IMR-90 (cell line): ENCODE measurements around the gene C2CD4D. TPM values are rescaled to one million over a fixed set of nuclear protein-coding genes. Genes with fewer than 3 reads are reported as not detected.

Source experiments
- ATAC-seq: fragments of 200-7000 bp; cut with Tn5 transposase; 2 replicates; pipeline ENCODE4 v1.9.1; 2020; ENCODE audit warnings: low read depth, mild to moderate bottlenecking, moderate library complexity
- BruUV-seq: library from RNA; stranded (reverse); fragments of 400-500 nt; replicated peaks from 2 replicates; lab custom pipeline; 2021; lab: Mats Ljungman, UMichigan
- CTCF ChIA-PET: fragments of 300-600 bp; formaldehyde crosslinking; extraction: SDS; loops from one replicate; lab custom pipeline; 2021; ENCODE audit warnings: antibody characterized with exemption; lab: Yijun Ruan, JAX
- POLR2A ChIA-PET: fragments of 300-600 bp; sonication (Branson Sonifier 250); formaldehyde crosslinking; loops from one replicate; lab custom pipeline; 2022; ENCODE audit warnings: antibody characterized with exemption; ENCODE audit not compliant: unreplicated experiment; lab: Charles Lee
- DNase-seq: peaks from one replicate; pipeline ENCODE4 v3.0.0; 2013
- H2AFZ ChIP-seq: replicated peaks from 2 replicates; pipeline ENCODE3; 2013; ENCODE audit warnings: low read length, mild to moderate bottlenecking; ENCODE audit not compliant: poor library complexity
- H2AK5ac ChIP-seq: 2 replicates; pipeline ENCODE4 v1.6.1; 2013; ENCODE audit warnings: low read depth, low read length, inconsistent platforms
- H2AK9ac ChIP-seq: replicated peaks from 2 replicates; pipeline ENCODE3; 2013; ENCODE audit warnings: mild to moderate bottlenecking, low read depth, low read length, moderate library complexity; ENCODE audit not compliant: poor library complexity
- H2BK120ac ChIP-seq: 2 replicates; pipeline ENCODE4 v1.6.1; 2013; ENCODE audit warnings: low read depth, low read length, inconsistent platforms
- H2BK15ac ChIP-seq: 3 replicates; pipeline ENCODE4 v1.6.1; 2013; ENCODE audit warnings: low read depth, low read length, inconsistent platforms
- H2BK20ac ChIP-seq: 2 replicates; pipeline ENCODE4 v1.6.1; 2013; ENCODE audit warnings: low read depth, mild to moderate bottlenecking, inconsistent platforms, low read length, moderate library complexity
- H2BK5ac ChIP-seq: 2 replicates; pipeline ENCODE4 v1.6.1; 2013; ENCODE audit warnings: mild to moderate bottlenecking, low read depth, low read length, inconsistent platforms; ENCODE audit not compliant: poor library complexity, severe bottlenecking
- H3K14ac ChIP-seq: replicated peaks from 2 replicates; pipeline ENCODE4 v1.6.1; 2013; ENCODE audit warnings: low read depth, low read length, inconsistent platforms
- H3K18ac ChIP-seq: 2 replicates; pipeline ENCODE4 v1.6.1; 2013; ENCODE audit warnings: low read depth, low read length, control low read depth
- H3K23ac ChIP-seq: 2 replicates; pipeline ENCODE4 v1.6.1; 2013; ENCODE audit warnings: low read depth, low read length, inconsistent platforms
- H3K27ac ChIP-seq: 2 replicates; pipeline ENCODE4 v1.5.1; 2013; ENCODE audit warnings: mild to moderate bottlenecking, control low read depth, low read length; ENCODE audit not compliant: insufficient read depth
- H3K27me3 ChIP-seq: 2 replicates; pipeline ENCODE4 v1.6.1; 2013; ENCODE audit warnings: low read length; ENCODE audit not compliant: control insufficient read depth, insufficient read depth
- H3K36me3 ChIP-seq: 2 replicates; pipeline ENCODE4 v1.6.1; 2013; ENCODE audit warnings: low read length, mixed read lengths; ENCODE audit not compliant: control insufficient read depth, insufficient read depth
- H3K4ac ChIP-seq: 2 replicates; pipeline ENCODE4 v1.6.1; 2013; ENCODE audit warnings: low read depth, low read length, inconsistent platforms
- H3K4me1 ChIP-seq: 2 replicates; pipeline ENCODE4 v1.6.1; 2013; ENCODE audit warnings: low read length, mixed read lengths; ENCODE audit not compliant: control insufficient read depth, insufficient read depth
- H3K4me2 ChIP-seq: 2 replicates; pipeline ENCODE4 v1.6.1; 2013; ENCODE audit warnings: low read depth, mild to moderate bottlenecking, control low read depth, low read length, moderate library complexity
- H3K4me3 ChIP-seq: 2 replicates; pipeline ENCODE4 v1.5.1; 2013; ENCODE audit warnings: low read depth, mild to moderate bottlenecking, control low read depth, low read length, moderate library complexity; ENCODE audit not compliant: insufficient read depth
- H3K56ac ChIP-seq: 2 replicates; pipeline ENCODE4 v1.6.1; 2013; ENCODE audit warnings: low read length, inconsistent platforms; ENCODE audit not compliant: insufficient read depth; ENCODE audit errors: extremely low read depth
- H3K79me1 ChIP-seq, 2 experiments: 2 replicates each; pipeline ENCODE4 v1.6.1; 2013; ENCODE audit warnings: low read length in 2 of 2, inconsistent platforms in 1 of 2, low read depth in 1 of 2
- H3K9ac ChIP-seq: 2 replicates; pipeline ENCODE4 v1.6.1; 2013; ENCODE audit warnings: low read depth, low read length, control low read depth
- H3K9me1 ChIP-seq: 2 replicates; pipeline ENCODE4 v1.6.1; 2013; ENCODE audit warnings: low read length, inconsistent platforms; ENCODE audit not compliant: insufficient read depth
- H3K9me3 ChIP-seq: 2 replicates; pipeline ENCODE4 v1.6.1; 2013; ENCODE audit warnings: low read length; ENCODE audit not compliant: control insufficient read depth, insufficient read depth
- H4K20me1 ChIP-seq: 2 replicates; pipeline ENCODE4 v1.6.1; 2013; ENCODE audit warnings: low read length, inconsistent platforms; ENCODE audit not compliant: insufficient read depth
- H4K5ac ChIP-seq: 2 replicates; pipeline ENCODE4 v1.6.1; 2013; ENCODE audit warnings: mild to moderate bottlenecking, low read depth, low read length, control low read depth
- H4K8ac ChIP-seq, 2 experiments: 2 replicates each; pipeline ENCODE4 v1.6.1; 2013; ENCODE audit warnings: low read depth in 2 of 2, low read length in 2 of 2, control low read depth in 1 of 2, inconsistent platforms in 1 of 2
- H4K91ac ChIP-seq: 2 replicates; pipeline ENCODE4 v1.6.1; 2013; ENCODE audit warnings: low read depth, low read length, inconsistent platforms; ENCODE audit not compliant: insufficient read depth
- BHLHE40 ChIP-seq: fragments of 150-350 bp; IDR thresholded peaks from 2 replicates; pipeline ENCODE4 v1.6.1; 2016; ENCODE audit warnings: mild to moderate bottlenecking, low read depth, low read length
- MAFK ChIP-seq: IDR thresholded peaks from 2 replicates; pipeline ENCODE4 v1.6.1; 2012; ENCODE audit warnings: low read depth, low read length, improper control_type of control experiment
- MAZ ChIP-seq: IDR thresholded peaks from 2 replicates; pipeline ENCODE4 v1.6.1; 2012; ENCODE audit warnings: low read depth, mild to moderate bottlenecking, low read length, improper control_type of control experiment, moderate library complexity, borderline replicate concordance
- NFE2L2 ChIP-seq: fragments of 150-350 bp; IDR thresholded peaks from 2 replicates; pipeline ENCODE4 v1.6.1; 2016; ENCODE audit warnings: low read depth, mild to moderate bottlenecking, low read length
- RAD21 ChIP-seq: IDR thresholded peaks from 2 replicates; pipeline ENCODE4 v1.6.1; 2012; ENCODE audit warnings: low read length, improper control_type of control experiment
- RCOR1 ChIP-seq: IDR thresholded peaks from 2 replicates; pipeline ENCODE4 v1.6.1; 2012; ENCODE audit warnings: mild to moderate bottlenecking, low read length, improper control_type of control experiment; ENCODE audit not compliant: insufficient replicate concordance
- WGBS, 2 experiments: methylation state at CpG; one replicate each; pipeline versions ENCODE4 v1.1.5 to v1.1.7; 2013; ENCODE audit warnings: missing lambda C conversion rate in 2 of 2; ENCODE audit not compliant: insufficient read length in 1 of 2; ENCODE audit errors: extremely low coverage in 2 of 2; 5-methylcytosine and 5-hydroxymethylcytosine counted together
- dilution Hi-C: fragments of 300-500 bp; cut with HindIII; formaldehyde crosslinking; loops from one replicate; pipeline ENCODE4 v1.14.3; 2018; ENCODE audit warnings: low sequenced_read_pairs; ENCODE audit not compliant: unreplicated experiment
- in situ Hi-C: fragments of 300-500 bp; cut with MboI; formaldehyde crosslinking; loops from 3 replicates; pipeline ENCODE4 v1.14.3; 2019; ENCODE audit warnings: low sequenced_read_pairs, inconsistent platforms, mixed read lengths
- intact Hi-C: fragments of 100-400 bp; cut with micrococcal nuclease; formaldehyde crosslinking; loops from 2 replicates; pipeline ENCODE4 v1.10.0; 2022
- polyA plus RNA-seq, 3 experiments: library from polyadenylated mRNA; depleted of rRNA; stranded (reverse); fragments of >200 nt; gene quantifications; 2 replicates each; pipeline ENCODE4 v1.2.3, GENCODE V29; 2012; ENCODE audit warnings: low replicate concordance in 1 of 3
- total RNA-seq: library from RNA; depleted of rRNA; stranded (reverse); fragments of >200 nt; gene quantifications from 2 replicates; pipeline ENCODE4 v1.2.3, GENCODE V29; 2012

Gene C2CD4D
- total and polyA plus RNA-seq, 2 of the 4 experiments (the other 2 are of a cell fraction) = not detected

- WGBS, 2 experiments = 72% methylated on average over 4 of the region's 12 CpGs; no CpG with 5 or more reads in 1 of the 2 experiments
- Histone ChIP-seq H3K9ac (no peak overlapping the region), H2AFZ (no peak overlapping the region), H4K91ac (no peak overlapping the region), H3K4ac (no peak overlapping the region), H3K9me3 (no peaks in the 10 kb centered on the region), H3K79me1 (no peaks in the 10 kb centered on the region), H2AK5ac (no peak overlapping the region), H2BK15ac (no peak overlapping the region), H2BK20ac (no peak overlapping the region), H3K4me2 (no peak overlapping the region), H2BK120ac (no peak overlapping the region), H4K20me1 (no peaks in the 10 kb centered on the region), H3K18ac (no peak overlapping the region), H3K14ac (no peak overlapping the region), H3K9me1 (no peaks in the 10 kb centered on the region), H3K4me3 (no peak overlapping the region), H3K4me1 (no peaks in the 10 kb centered on the region), H3K23ac (no peak overlapping the region), H3K27me3 (peaks cover 71% of the 10 kb centered on the region), H4K5ac (no peak overlapping the region), H3K27ac (no peak overlapping the region), H3K36me3 (no peaks in the 10 kb centered on the region), H3K56ac (no peak overlapping the region), H2BK5ac (no peak overlapping the region), H2AK9ac (no peak overlapping the region), H4K8ac (no peak overlapping the region)
- ChIA-PET POLR2A (no interaction called here), CTCF (no interaction called here)
- intact Hi-C loops (no loop called here), dilution Hi-C loops (no loop called here), in situ Hi-C loops (no loop called here)
- no peak for DNase-seq
- ATAC-seq = no peak
- no peak for TF ChIP-seq RAD21
- TF ChIP-seq RCOR1 = no peak
- TF ChIP-seq BHLHE40 = no peak
- no peak for TF ChIP-seq MAZ
- TF ChIP-seq NFE2L2 = no peak
- no peak for TF ChIP-seq MAFK
- BruUV-seq = no TSS peak
These were observed 23.8 kb downstream of the C2CD4D start for GRCh38 chr1:151815716-151816327.
